GM18870 (cell line): Measurements from ENCODE around the gene PRR13.
"Not testable (repeated sequence)": the region's sequence is repeated elsewhere in the genome, so short reads cannot be mapped to it uniquely, and the experiment has no call there.

Experiments used
- ATAC-seq: cut with Tn5 transposase; IDR thresholded peaks from one replicate; pipeline ENCODE4 v1.9.1; 2021; ENCODE audit warnings: moderate library complexity; ENCODE audit not compliant: unreplicated experiment

Gene PRR13

GRCh38 chr12:53467880-53468279 is 26.3 kb downstream of the PRR13 start:
- ATAC-seq = no peak

GRCh38 chr12:53468282-53468681 is 26.7 kb downstream of the PRR13 start:
- no peak for ATAC-seq

- no peak for ATAC-seq
These were observed 30.6 kb downstream of the PRR13 start for GRCh38 chr12:53472056-53472582.

- no peak for ATAC-seq
These were observed 32.5 kb downstream of the PRR13 start for GRCh38 chr12:53474077-53474476.

- no peak for ATAC-seq
These were observed 33.3 kb downstream of the PRR13 start for GRCh38 chr12:53474819-53475218.

DNA sequence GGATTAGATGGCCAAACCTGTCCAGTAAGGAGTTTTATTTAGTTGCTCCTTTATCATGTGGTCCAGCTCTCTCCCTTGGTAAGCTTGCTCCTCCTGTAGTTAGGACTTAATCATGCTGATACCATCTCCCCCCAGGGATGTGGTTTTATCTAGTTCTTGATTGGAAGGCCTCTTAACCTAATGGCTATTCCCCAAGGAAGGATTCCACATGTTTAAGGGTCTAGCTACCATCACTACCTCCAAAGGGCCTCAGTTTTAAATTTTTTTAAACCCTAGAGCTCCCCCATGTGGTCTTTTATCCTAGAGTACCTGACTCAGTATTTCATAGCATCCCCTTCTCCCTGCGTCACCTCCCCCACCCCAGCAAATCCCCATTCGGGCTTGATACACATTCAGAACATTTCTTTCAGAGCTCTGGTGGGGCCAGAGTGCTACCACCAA is 35.3 kb downstream of the PRR13 start:
- ATAC-seq = no peak

DNA sequence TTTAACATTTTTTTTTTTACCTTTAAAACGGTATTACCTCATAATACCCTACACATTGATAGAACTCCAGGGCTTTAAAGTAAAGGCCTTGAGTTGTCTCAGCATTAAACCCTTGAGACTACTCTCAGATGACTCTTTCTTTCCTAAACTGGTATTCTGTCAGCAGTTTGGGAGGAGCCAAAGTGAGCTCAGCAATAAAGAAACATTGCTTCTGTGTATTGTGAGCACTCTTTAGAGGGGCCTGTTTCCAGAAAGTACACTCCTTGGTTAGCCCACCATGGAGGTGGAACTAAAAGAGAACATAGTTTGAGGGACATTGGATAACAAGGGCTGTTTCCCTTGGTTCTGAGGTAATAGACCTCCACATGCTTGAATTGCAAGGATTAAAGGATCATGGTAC is 37.3 kb downstream of the PRR13 start:
- ATAC-seq = no peak

DNA sequence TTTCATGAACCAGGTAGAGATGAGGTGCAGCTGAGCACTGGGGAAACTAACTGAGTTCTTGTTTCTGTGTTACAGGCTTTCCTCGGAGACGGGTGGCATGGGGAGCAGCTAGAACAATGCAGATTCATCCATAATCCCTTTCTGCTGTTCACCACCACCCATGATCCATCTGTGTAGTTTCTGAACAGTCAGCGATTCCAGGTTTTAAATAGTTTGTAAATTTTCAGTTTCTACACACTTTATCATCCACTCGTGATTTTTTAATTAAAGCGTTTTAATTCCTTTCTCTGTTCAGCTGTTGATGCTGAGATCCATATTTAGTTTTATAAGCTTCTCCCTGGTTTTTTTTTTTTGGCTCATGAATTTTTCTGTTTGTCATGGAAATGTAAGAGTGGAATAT is 37.8 kb downstream of the PRR13 start:
- ATAC-seq = no peak

DNA sequence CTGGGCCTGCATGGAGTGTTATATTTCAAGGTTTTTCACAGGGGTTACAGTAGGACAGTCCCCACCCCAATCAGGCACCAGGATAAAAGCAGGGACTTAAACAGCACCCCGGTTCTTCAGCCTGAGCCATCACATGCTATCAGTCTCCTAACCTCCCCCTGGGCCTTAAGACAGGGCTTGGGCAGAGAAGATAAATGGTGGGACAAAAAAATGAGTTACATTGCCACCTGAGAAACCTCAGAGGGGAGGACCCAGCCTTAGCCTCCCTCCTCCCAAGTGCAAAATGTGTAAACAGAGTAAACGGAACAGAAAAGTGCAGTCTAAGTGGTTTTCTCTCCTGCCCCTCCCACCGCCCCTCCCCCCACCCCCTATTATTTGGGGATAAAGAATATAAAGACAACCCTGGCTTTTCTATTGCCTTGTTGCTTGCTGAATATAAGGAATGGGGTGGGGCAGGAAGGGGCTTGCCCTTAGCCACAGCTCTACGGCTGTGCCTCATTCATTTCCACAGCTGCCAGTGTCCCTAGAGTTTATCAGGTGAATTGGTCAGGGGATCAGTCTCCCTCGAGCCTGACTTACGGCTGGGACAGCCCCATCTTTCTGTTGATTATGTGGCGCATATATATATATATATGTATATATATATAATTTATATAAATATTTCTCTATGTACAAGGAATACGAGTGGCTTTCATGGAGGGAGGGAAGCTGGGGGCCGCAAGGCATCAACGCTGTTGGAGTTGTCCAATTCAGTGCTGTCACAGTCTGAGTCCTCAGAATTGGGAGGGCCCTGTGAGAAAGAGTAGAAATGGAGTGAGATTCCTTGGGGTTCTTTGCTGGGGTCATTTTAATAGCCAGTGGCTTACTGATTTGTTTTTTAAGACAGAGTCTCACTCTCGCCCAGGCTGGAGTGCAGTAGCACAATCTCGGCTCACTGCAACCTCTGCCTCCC is 39.2 kb downstream of the PRR13 start:
- ATAC-seq = no peak

DNA sequence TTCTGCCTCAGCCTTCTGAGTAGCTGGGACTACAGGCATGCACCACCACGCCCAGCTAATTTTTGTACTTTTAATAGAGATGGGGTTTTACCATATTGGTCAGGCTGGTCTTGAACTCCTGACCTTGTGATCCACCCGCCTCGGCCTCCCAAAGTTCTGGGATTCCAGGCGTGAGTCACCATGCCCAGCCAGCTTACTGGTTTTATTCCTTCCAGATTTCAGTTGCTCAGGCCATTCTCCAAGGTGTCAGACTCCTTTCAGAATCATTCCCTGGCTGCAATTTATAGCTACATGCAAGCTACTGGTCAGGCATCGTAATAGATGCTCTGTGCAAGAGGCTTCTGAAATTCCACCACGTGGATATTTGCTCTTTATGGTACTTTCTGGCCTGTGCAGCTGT is 39.9 kb downstream of the PRR13 start:
- ATAC-seq = not testable (repeated sequence)

DNA sequence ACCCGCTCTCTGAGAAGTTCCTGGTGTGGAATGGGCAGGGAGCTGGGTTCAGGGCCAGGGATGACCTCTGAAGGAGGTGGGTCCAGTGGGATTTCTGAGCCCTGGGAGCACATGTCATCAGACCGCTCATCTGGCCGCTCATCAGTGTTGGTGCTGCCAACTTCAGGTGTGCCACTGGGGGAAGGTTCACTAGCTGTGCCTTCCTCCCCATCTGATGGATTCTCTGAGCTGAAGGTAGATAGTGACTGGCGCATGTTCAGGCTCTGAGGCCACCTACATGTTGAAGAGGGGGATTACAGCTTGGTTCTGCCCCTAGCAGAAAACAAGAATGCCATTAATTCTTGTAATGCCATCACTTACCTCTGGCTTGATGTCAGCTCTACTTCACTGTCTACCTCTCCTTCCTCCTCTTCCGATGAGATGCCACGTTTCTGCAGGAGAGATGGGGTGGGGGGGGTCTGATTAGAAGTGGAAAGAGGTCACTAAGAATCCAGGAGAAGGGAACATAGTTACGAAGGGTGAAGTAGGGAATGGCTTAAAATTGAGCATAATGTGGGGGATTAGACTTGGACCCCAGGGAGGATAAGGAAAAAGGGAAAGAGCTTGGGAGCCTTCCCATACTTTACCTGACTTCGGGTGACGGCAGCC is 40.5 kb downstream of the PRR13 start:
- ATAC-seq = no peak

GRCh38 chr12:53482626-53483168 is 41.2 kb downstream of the PRR13 start:
- no peak for ATAC-seq

GRCh38 chr12:53483225-53483978 is 41.9 kb downstream of the PRR13 start:
- ATAC-seq = no peak

- ATAC-seq = no peak
These were observed 42.4 kb downstream of the PRR13 start for GRCh38 chr12:53483979-53484377.

- ATAC-seq = no peak
These were observed 43.4 kb downstream of the PRR13 start for GRCh38 chr12:53484686-53485575.

DNA sequence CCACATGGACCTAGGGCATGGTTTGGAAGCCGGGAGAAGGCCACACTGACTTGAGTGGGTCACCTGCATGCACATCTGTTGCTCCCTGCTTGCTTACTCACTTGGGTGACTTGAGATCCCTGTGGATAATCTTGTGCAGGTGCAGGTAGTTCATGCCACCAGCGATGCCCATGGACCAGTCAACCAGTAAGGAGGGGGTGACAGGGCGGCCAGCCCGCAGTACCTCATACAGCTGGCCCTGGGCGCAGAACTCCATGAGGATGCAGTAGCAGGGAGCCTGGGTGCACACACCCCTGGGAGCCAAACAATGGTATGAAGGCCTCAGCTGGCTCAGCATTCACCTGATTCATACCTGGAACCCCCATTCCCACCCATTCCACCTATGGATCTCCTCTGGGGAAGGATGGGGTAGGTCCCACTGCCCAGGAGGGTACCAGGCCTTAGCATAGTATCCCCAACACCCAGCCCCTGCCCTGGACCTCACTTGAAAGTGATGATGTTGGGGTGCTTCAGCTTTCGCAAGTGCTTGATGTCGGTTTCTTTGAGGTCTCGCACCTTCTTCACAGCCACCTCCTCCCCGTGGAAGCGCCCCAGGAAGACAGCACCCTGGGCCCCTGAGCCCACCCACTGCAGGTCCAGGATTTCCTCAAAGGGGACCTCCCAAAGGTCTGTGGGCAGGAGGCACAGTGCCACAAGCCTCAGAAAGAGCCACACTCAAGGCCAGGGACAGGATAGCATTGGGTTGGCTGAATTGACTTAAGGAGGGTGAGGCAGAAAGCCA is 44.6 kb downstream of the PRR13 start:
- ATAC-seq = no peak

DNA sequence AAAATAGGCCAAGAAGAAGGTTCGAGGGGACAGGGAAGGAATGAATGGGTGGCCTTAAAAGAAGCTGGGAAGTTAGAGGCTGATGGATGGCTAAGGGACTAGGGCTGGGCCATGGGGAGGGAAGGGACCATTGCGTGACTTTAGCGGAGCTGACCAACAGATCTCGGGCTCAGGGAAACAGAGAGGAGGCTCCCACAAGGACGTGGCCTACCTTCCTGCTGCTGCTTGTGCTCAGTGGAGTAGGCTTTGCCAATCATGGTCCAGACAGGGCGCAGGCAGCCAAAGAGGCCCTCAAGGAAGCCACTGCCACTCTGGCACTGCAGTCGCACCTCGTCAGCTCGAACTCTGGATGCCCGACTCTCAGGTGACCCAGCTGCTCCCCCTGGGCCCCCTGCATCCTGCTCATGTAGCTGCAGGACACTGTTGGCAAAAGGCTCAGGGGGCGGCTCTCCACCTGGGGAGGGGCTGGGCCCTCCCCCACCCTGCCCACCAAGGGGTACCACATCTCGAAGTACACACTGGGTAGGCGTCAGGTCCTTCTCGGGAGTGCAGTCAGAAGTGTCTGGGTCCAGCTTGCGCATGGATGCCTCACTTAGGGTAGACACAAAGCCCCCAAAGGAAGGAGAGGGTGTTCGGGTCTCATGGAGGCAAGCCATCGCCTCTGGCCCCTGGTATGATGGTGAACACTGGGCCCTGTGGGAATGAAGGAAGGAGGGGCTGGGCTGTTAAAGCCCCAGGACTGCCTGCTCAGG is 45.4 kb downstream of the PRR13 start:
- no peak for ATAC-seq

- no peak for ATAC-seq
These were observed 47.8 kb downstream of the PRR13 start for GRCh38 chr12:53489242-53489864.
